ENCODE data around the gene HAO1. TPM values are rescaled to one million over a fixed set of nuclear protein-coding genes. Genes with fewer than 3 reads are reported as not detected.

The HAO1 gene
- total RNA-seq, 2 experiments from 2014 or later, result not detected

Other genes with a start within 250 kb of the HAO1 start
- gene TMX4, start 79.3 kb upstream of the HAO1 start, total RNA-seq, result 10 to 100 TPM; 46.1 to 48.2 TPM
- 1 to 10 TPM; 2.4 to 3.2 TPM for gene PLCB1, start 191.8 kb upstream of the HAO1 start, total RNA-seq